ENCODE results near the gene PLCG2. TPM values are rescaled to one million over a fixed set of nuclear protein-coding genes. Genes with fewer than 3 reads are reported as not detected.

The PLCG2 gene
- total RNA-seq, 1 experiment from 2014 or later = 6.0 TPM

- Mint-ChIP-seq H3K27me3 (ENCODE audit: low read depth) (no peaks in the 10 kb centered on the region; the same call in 1 of the 2 replicates), H3K4me3 (no peak overlapping the region), H3K4me1 (0 out of 4 replicates have a peak, but pooled peaks cover 0 to 4% of the 10 kb centered on the region in 2 experiments), H3K27ac (no peak overlapping the region; a peak in 1 of 7 replicates), H3K36me3 (ENCODE audit: insufficient read depth in 1 of 3, low read depth in 3 of 3) (peaks cover 0 to 11% (median 5%) of the 10 kb centered on the region in 3 experiments; a peak in 3 of 7 replicates), H3K9me3 (peaks cover 7 to 11% of the 10 kb centered on the region in 2 experiments; a peak in 4 of 5 replicates)
- H2AFZ ChIP-seq (ENCODE audit: low read length) = no peak overlapping the region
- no peak overlapping the region for H3T11ph ChIP-seq (ENCODE audit: low read length)
- H2BK15ac ChIP-seq (ENCODE audit: low read depth, low read length) = no peak overlapping the region
- no peak overlapping the region for H2BK120ac ChIP-seq (ENCODE audit: low read depth, low read length, poor library complexity, severe bottlenecking)
- no peaks in the 10 kb centered on the region for H3K79me1 ChIP-seq (ENCODE audit: insufficient read depth, low read depth, low read length, poor library complexity, severe bottlenecking)
- H3K27ac ChIP-seq (ENCODE audit: insufficient read length, low read depth, low read length) = no peak overlapping the region
- H3K18ac ChIP-seq (ENCODE audit: insufficient read length, low read depth, low read length) = no peak overlapping the region
- no CpG with 5 or more reads among the region's 6 CpGs for WGBS (ENCODE audit: extremely low coverage, insufficient read length, low lambda C conversion rate)
- no peak overlapping the region for H3K14ac ChIP-seq (ENCODE audit: insufficient read depth, low read length)
- no peak overlapping the region for H3K4ac ChIP-seq (ENCODE audit: low read depth, low read length)
- no peak overlapping the region for H2AK5ac ChIP-seq (ENCODE audit: insufficient read length, low read length)
- H3K56ac ChIP-seq (ENCODE audit: insufficient read length, low read depth, low read length) = no peak overlapping the region
- H3K79me2 ChIP-seq (ENCODE audit: insufficient read depth, low read length) = no peaks in the 10 kb centered on the region
- H2BK20ac ChIP-seq (ENCODE audit: low read depth, low read length, poor library complexity, severe bottlenecking) = no peak overlapping the region
- no peak overlapping the region for H2BK12ac ChIP-seq (ENCODE audit: insufficient read length, low read depth, low read length)
- H4K91ac ChIP-seq (ENCODE audit: insufficient read length, low read depth, low read length) = no peak overlapping the region
- H3K9me3 ChIP-seq (ENCODE audit: control insufficient read depth, low read depth, low read length) = no peaks in the 10 kb centered on the region
- H3K27me3 ChIP-seq (ENCODE audit: insufficient read depth, low read length) = no peaks in the 10 kb centered on the region
- no peaks in the 10 kb centered on the region for H3K4me1 ChIP-seq (ENCODE audit: insufficient read depth, low read length)
- TF ChIP-seq, protein P1, sequence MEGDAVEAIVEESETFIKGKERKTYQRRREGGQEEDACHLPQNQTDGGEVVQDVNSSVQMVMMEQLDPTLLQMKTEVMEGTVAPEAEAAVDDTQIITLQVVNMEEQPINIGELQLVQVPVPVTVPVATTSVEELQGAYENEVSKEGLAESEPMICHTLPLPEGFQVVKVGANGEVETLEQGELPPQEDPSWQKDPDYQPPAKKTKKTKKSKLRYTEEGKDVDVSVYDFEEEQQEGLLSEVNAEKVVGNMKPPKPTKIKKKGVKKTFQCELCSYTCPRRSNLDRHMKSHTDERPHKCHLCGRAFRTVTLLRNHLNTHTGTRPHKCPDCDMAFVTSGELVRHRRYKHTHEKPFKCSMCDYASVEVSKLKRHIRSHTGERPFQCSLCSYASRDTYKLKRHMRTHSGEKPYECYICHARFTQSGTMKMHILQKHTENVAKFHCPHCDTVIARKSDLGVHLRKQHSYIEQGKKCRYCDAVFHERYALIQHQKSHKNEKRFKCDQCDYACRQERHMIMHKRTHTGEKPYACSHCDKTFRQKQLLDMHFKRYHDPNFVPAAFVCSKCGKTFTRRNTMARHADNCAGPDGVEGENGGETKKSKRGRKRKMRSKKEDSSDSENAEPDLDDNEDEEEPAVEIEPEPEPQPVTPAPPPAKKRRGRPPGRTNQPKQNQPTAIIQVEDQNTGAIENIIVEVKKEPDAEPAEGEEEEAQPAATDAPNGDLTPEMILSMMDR (conservative IDR thresholded peaks at IDR 0.05) = no peak
- no peak overlapping the region for H4K8ac ChIP-seq (replicated peaks; ENCODE audit: insufficient read length, low read depth, low read length)
- H3K23ac ChIP-seq (ENCODE audit: insufficient read length, low read depth, low read length) = no peak overlapping the region
- no peak overlapping the region for H3K4me2 ChIP-seq (ENCODE audit: insufficient read depth, insufficient read length, low read length)
- H4K20me1 ChIP-seq (ENCODE audit: control insufficient read depth, insufficient read depth, insufficient read length) = no peaks in the 10 kb centered on the region
- no peak overlapping the region for H2BK5ac ChIP-seq (ENCODE audit: insufficient read length, low read length)
- no peak overlapping the region for H3K9ac ChIP-seq (ENCODE audit: extremely low read depth, insufficient read length, low read length)
- H3K23me2 ChIP-seq (ENCODE audit: insufficient read length, low read depth, low read length, poor library complexity, severe bottlenecking) = no peaks in the 10 kb centered on the region
- no peak for DNase-seq
- H4K5ac ChIP-seq (ENCODE audit: insufficient read length, low read depth, low read length) = no peak overlapping the region
These were observed 185.7 kb downstream of the PLCG2 start for GRCh38 chr16:81964808-81965207.
